ENCODE results near the gene WDR38. TPM values are rescaled to one million over a fixed set of nuclear protein-coding genes. Genes with fewer than 3 reads are reported as not detected.
"Not testable (repeated sequence)": the region's sequence is repeated elsewhere in the genome, so short reads cannot be mapped to it uniquely, and the experiment has no call there.

The WDR38 gene
- total and polyA plus RNA-seq, 8 donors, result not detected

DNA sequence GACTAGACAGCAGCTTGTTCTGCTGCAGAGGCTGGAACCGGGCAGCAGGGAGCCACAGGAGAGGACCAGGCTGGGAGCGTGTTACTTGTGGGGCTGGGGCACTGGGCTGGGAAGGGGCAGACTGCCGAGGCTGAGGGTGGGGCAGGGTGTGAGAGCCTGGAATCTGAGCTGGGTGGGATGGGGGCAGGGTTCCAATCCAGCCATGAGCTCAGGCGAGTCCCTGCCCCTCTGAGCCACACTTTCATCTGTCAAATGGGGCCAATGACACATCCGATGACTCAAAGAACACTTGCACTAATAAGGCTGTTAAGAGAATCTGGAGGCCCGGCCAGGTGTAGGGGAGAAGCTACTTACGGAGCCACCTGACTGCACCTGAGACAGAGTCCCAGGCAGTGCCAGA, 18.7 kb upstream of the WDR38 start:
- intact Hi-C loops (cut with DNase I; ENCODE audit: low total_unique reads), result no loop called here
- WGBS, 5 donors, result 58 to 67% (median 58%) methylated on average over 5 to 7 of the region's 7 CpGs
- H3K27me3 ChIP-seq, result peaks cover 0 to 9% (median 0%) of the 10 kb centered on the region in 3 donors
- TF ChIP-seq EP300 (IDR thresholded peaks at IDR 0.05), result no peak
- no peaks in the 10 kb centered on the region for H3K36me3 ChIP-seq
- H3K27ac ChIP-seq, result peak overlapping the region in 4 of 5 donors; percentile 11 to 43 (median 28)
- peaks cover 12 to 33% (median 24%) of the 10 kb centered on the region in 4 donors for H3K4me1 ChIP-seq
- peak in 1 of 2 donors; percentile 77 for DNase-seq
- H3K9me3 ChIP-seq, result no peaks in the 10 kb centered on the region
- H3K4me3 ChIP-seq, result no peak overlapping the region

DNA sequence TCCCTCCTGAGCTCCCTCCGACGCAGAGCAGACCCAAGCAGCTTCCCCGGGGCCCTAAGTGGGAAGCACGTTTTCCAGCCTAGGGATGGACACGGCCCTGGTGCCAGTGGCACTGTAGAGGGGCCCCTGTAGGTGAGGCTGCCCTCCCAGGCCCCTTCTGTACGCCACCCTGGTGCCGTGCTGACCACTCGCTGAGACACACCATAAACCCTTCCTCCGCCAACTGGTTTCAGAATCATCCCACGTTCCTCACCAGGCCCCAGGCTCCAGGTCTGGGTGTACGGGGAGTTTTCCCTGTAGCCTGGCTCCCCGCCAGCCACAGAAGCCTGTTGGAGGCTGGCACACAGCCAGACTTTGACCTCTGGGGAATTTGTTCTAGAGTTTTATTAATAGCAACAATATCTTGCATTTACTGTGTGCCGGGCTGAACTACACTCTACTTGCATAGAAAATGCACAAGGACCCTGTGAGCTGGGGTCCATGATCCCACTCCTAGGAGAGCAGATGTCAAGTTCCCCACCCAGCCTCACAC, 18.2 kb upstream of the WDR38 start:
- H3K4me3 ChIP-seq, result no peak overlapping the region
- 16 to 33% (median 30%) methylated on average over 9 to 13 of the region's 13 CpGs for WGBS, 5 donors
- intact Hi-C loops (cut with DNase I; ENCODE audit: low total_unique reads), result no loop called here

GRCh38 chr9:124838132-124838531, 15.1 kb upstream of the WDR38 start:
- H3K4me3 ChIP-seq; DNase-seq; H3K27ac ChIP-seq; intact Hi-C loops (cut with DNase I; ENCODE audit: low total_unique reads); H3K36me3 ChIP-seq; H3K9me3 ChIP-seq: not testable (repeated sequence)
- WGBS, 5 donors, result 47 to 66% (median 60%) methylated on average over 5 of the region's 5 CpGs
- Histone ChIP-seq H3K4me1 (peaks cover 9 to 27% (median 19%) of the 10 kb centered on the region in 4 donors), H3K27me3 (peaks cover 0 to 15% (median 0%) of the 10 kb centered on the region in 3 donors)

More for the DNA sequence above, 18.2 kb upstream of the WDR38 start:
- Histone ChIP-seq H3K27me3 (peaks cover 0 to 11% (median 0%) of the 10 kb centered on the region in 3 donors), H3K36me3 (no peaks in the 10 kb centered on the region), H3K27ac (peak overlapping the region; percentile 11 to 74 (median 39)), H3K4me1 (peaks cover 12 to 36% (median 27%) of the 10 kb centered on the region in 4 donors), H3K9me3 (no peaks in the 10 kb centered on the region)
- TF ChIP-seq, protein P1, sequence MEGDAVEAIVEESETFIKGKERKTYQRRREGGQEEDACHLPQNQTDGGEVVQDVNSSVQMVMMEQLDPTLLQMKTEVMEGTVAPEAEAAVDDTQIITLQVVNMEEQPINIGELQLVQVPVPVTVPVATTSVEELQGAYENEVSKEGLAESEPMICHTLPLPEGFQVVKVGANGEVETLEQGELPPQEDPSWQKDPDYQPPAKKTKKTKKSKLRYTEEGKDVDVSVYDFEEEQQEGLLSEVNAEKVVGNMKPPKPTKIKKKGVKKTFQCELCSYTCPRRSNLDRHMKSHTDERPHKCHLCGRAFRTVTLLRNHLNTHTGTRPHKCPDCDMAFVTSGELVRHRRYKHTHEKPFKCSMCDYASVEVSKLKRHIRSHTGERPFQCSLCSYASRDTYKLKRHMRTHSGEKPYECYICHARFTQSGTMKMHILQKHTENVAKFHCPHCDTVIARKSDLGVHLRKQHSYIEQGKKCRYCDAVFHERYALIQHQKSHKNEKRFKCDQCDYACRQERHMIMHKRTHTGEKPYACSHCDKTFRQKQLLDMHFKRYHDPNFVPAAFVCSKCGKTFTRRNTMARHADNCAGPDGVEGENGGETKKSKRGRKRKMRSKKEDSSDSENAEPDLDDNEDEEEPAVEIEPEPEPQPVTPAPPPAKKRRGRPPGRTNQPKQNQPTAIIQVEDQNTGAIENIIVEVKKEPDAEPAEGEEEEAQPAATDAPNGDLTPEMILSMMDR (IDR thresholded peaks at IDR 0.05), result no peak
- TF ChIP-seq POLR2A (IDR thresholded peaks at IDR 0.05), result no peak
- TF ChIP-seq POLR2AphosphoS5 (IDR thresholded peaks at IDR 0.05), result no peak
- no peak for TF ChIP-seq EP300 (IDR thresholded peaks at IDR 0.05)
- peak; percentile 89 to 95 for DNase-seq

DNA sequence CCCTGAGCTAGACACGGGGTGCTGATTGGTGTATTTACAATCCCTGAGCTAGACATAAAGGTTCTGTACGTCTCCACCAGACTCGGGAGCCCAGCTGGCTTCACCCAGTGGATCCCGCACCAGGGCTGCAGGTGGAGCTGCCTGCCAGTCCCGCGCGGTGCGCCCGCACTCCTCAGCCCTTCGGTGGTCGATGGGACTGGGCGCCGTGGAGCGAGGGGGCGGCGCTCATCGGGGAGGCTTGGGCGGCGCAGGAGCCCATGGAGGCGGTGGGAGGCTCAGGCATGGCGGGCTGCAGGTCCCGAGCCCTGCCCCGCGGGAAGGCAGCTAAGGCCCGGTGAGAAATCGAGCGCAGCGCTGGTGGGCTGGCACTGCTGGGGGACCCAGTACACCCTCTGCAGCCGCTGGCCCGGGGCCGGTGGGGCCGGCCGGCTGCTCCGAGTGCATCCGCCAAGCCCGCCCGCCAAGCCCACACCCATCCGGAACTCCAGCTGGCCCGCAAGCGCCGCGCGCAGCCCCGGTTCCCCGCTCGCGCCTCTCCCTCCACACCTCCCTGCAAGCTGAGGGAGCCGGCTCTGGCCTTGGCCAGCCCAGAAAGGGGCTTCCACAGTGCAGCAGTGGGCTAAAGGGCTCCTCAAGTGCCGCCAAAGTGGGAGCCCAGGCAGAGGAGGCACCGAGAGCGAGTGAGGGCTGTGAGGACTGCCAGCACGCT, 14.5 kb upstream of the WDR38 start:
- H3K36me3 ChIP-seq; H3K9me3 ChIP-seq; H3K27ac ChIP-seq; DNase-seq; intact Hi-C loops (cut with DNase I; ENCODE audit: low total_unique reads): not testable (repeated sequence)
- peaks cover 9 to 27% (median 19%) of the 10 kb centered on the region in 4 donors for H3K4me1 ChIP-seq
- 67 to 84% (median 78%) methylated on average over 9 to 42 of the region's 52 CpGs for WGBS, 5 donors
- H3K27me3 ChIP-seq, result peaks cover 0 to 15% (median 0%) of the 10 kb centered on the region in 3 donors
- H3K4me3 ChIP-seq, result peak overlapping the region in 2 of 4 donors; percentile 15 to 32

- 57 to 63% (median 61%) methylated on average over 10 to 12 of the region's 12 CpGs for WGBS, 5 donors
- TF ChIP-seq EP300 (IDR thresholded peaks at IDR 0.05), result no peak
- TF ChIP-seq, protein P1 (IDR thresholded peaks at IDR 0.05), result peak in 4 of 7 experiments; percentile 14 to 47 (median 22)
- H3K4me1 ChIP-seq, result peaks cover 8 to 20% (median 14%) of the 10 kb centered on the region in 4 donors
- H3K9me3 ChIP-seq, result no peaks in the 10 kb centered on the region
- H3K36me3 ChIP-seq, result no peaks in the 10 kb centered on the region
- peak in 1 of 2 donors; percentile 78 for DNase-seq
- H3K4me3 ChIP-seq, result no peak overlapping the region
- H3K27ac ChIP-seq, result no peak overlapping the region
- intact Hi-C loops (cut with DNase I; ENCODE audit: low total_unique reads), result no loop called here
- peaks cover 0 to 15% (median 0%) of the 10 kb centered on the region in 3 donors for H3K27me3 ChIP-seq
Observed at GRCh38 chr9:124839612-124840299, 13.5 kb upstream of the WDR38 start.
